Uterus (tissue), 4 donors: ENCODE measurements around the gene ENTPD1. TPM values are rescaled to one million over a fixed set of nuclear protein-coding genes. Genes with fewer than 3 reads are reported as not detected.
"Not testable (repeated sequence)": the region's sequence is repeated elsewhere in the genome, so short reads cannot be mapped to it uniquely, and the experiment has no call there.

ENCODE experiments used
- DNase-seq, 2 donors: peaks; one replicate each; pipeline ENCODE4 v3.0.0-alpha.2; 2019 to 2020
- H3K27ac ChIP-seq, 2 donors: fragments of 200-600 bp; sonication (generic); 1 replicate in 1 of 2; 2 replicates in 1 of 2; pipeline ENCODE4 v1.5.1; 2016 to 2018
- H3K27me3 ChIP-seq, 2 donors: fragments of 200-600 bp; sonication (generic); one replicate each; pipeline ENCODE4 v1.5.1; 2018 to 2019; ENCODE audit warnings: control low read depth in 1 of 2
- H3K36me3 ChIP-seq, 2 donors: fragments of 200-600 bp; sonication (generic); one replicate each; pipeline ENCODE4 v1.5.1; 2019; ENCODE audit warnings: control low read depth in 1 of 2
- H3K4me1 ChIP-seq, 2 donors: fragments of 200-600 bp; sonication (generic); one replicate each; pipeline ENCODE4 v1.5.1; 2018 to 2019; ENCODE audit warnings: control low read depth in 1 of 2
- H3K4me3 ChIP-seq, 2 donors: fragments of 200-600 bp; sonication (generic); 1 replicate in 1 of 2; 2 replicates in 1 of 2; pipeline ENCODE4 v1.5.1; 2018 to 2019; ENCODE audit warnings: mild to moderate bottlenecking in 1 of 2
- H3K9me3 ChIP-seq, 2 donors: fragments of 200-600 bp; sonication (generic); one replicate each; pipeline ENCODE4 v1.5.1; 2019; ENCODE audit warnings: control low read depth in 1 of 2
- POLR2A ChIP-seq, 2 donors: fragments of 450-650 bp; IDR thresholded peaks; one replicate each; pipeline ENCODE4 v1.6.1; 2016; ENCODE audit warnings: antibody characterized with exemption in 2 of 2, mild to moderate bottlenecking in 1 of 2, moderate library complexity in 1 of 2
- intact Hi-C: fragments of 100-400 bp; cut with DNase I; formaldehyde crosslinking; loops from one replicate; pipeline ENCODE4 v1.15.1; 2023; ENCODE audit warnings: low total_unique reads
- total RNA-seq, 4 donors: library from RNA; depleted of rRNA in 3 of 4; stranded (reverse); fragments of >200 nt in 3 of 4; gene quantifications; one replicate each; pipeline versions ENCODE4 v1.1.0 to v1.2.4, GENCODE V29; 2014 to 2023
- TF ChIP-seq, protein P1 (sequence below), 4 experiments: fragments of 200-600 bp in 2 of 4; fragments of 450-650 bp in 2 of 4; sonication (generic) in 2 of 4; IDR thresholded peaks; one replicate each; pipeline ENCODE4 v1.5.1; 2016 to 2019; ENCODE audit warnings: antibody characterized with exemption in 4 of 4, mild to moderate bottlenecking in 2 of 4, moderate library complexity in 1 of 4
- donor health status: DM: yes; HTN: yes; CAD: no.

The ENTPD1 gene
- total RNA-seq, 4 donors from 2014 or later, result 42.4 to 99.5 (median 69.5) TPM

DNA sequence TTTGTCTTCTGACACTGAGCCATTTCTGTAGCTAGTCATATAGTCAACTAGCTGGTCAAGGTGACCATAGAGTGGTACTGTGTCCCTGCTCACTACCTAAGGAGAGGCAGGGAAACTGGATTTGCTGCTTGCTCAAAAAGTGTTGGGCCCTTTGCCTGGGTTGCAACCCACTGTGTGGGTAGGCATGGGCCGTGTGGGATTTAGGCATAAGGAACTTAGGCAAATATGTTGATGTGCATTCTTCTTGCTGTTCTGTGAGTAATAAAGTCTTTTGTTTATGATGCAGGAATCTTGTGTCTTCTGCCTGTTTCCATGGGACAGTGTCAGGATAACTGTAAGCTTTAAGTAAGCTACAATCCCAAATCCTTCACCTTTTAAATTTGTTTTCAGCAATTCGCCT is 39.1 kb upstream of the ENTPD1 start:
- H3K27me3 ChIP-seq, result no peaks in the 10 kb centered on the region
- no peak overlapping the region for H3K4me3 ChIP-seq
- H3K36me3 ChIP-seq, result no peaks in the 10 kb centered on the region
- H3K27ac ChIP-seq, result no peak overlapping the region
- TF ChIP-seq, protein P1, sequence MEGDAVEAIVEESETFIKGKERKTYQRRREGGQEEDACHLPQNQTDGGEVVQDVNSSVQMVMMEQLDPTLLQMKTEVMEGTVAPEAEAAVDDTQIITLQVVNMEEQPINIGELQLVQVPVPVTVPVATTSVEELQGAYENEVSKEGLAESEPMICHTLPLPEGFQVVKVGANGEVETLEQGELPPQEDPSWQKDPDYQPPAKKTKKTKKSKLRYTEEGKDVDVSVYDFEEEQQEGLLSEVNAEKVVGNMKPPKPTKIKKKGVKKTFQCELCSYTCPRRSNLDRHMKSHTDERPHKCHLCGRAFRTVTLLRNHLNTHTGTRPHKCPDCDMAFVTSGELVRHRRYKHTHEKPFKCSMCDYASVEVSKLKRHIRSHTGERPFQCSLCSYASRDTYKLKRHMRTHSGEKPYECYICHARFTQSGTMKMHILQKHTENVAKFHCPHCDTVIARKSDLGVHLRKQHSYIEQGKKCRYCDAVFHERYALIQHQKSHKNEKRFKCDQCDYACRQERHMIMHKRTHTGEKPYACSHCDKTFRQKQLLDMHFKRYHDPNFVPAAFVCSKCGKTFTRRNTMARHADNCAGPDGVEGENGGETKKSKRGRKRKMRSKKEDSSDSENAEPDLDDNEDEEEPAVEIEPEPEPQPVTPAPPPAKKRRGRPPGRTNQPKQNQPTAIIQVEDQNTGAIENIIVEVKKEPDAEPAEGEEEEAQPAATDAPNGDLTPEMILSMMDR (IDR thresholded peaks at IDR 0.05), result no peak
- TF ChIP-seq POLR2A (IDR thresholded peaks at IDR 0.05), result no peak
- H3K9me3 ChIP-seq, result no peaks in the 10 kb centered on the region
- no peaks in the 10 kb centered on the region for H3K4me1 ChIP-seq
- no peak for DNase-seq
- intact Hi-C loops, result no loop called here

DNA sequence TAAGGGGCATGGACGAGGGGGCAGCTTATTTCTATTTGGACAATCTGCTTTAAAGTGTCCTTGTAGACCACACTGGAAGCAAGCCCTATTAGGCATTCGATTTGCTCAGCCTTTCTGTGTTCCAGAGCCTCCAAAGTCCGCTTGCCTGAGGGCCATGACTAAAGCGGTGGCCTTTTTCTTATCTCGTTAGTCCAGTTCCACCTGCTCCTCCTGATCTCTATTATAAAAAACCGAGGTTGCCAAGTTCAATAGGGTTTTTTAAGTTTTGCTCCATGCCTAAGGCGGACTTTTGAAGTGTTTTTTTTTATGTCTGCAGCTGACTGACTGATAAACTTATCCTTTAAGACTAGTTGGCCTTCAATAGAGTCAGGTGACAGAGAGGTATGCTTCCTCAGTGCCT is 35.2 kb upstream of the ENTPD1 start:
- H3K27ac ChIP-seq, DNase-seq, H3K4me1 ChIP-seq, intact Hi-C loops, H3K27me3 ChIP-seq, H3K36me3 ChIP-seq, H3K4me3 ChIP-seq, H3K9me3 ChIP-seq: not testable (repeated sequence)

DNA sequence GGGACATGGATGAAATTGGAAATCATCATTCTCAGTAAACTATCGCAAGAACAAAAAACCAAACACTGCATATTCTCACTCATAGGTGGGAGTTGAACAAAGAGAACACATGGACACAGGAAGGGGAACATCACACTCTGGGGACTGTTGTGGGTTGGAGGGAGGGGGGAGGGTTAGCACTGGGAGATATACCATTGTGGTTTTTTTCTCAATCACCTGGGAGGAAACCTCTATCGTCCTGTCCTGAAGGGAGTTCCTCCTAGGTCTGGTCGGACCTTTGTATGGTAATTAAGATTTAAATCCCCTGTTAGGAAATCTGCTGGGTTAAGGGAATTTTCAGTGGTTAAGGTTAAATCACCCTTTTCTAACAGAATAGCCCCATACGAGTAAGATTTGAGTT is 33.5 kb upstream of the ENTPD1 start:
- H3K4me1 ChIP-seq, H3K27me3 ChIP-seq, intact Hi-C loops: not testable (repeated sequence)

DNA sequence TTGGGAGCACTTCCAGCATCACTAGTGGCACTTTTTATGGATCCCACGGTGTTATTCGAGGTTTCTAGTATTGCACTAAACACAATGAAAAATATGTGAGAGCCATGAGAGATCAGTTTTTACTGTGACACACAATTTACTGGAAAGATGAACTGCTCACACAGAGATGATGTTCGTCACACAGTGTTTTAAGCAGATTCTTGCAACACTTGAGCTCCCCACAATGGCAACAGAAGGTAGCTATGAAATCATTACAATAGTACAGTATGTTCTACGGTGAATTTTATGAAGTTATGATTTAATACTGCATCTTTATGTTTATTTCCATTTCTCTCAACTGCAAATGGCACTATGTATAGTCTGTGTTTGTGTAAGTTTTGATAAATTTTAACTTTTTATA is 27.4 kb upstream of the ENTPD1 start:
- no peaks in the 10 kb centered on the region for H3K4me1 ChIP-seq
- H3K4me3 ChIP-seq, result no peak overlapping the region
- H3K9me3 ChIP-seq, result peaks cover 0 to 6% of the 10 kb centered on the region in 2 donors
- H3K27ac ChIP-seq, result peak overlapping the region in 1 of 2 donors; percentile 22
- no peaks in the 10 kb centered on the region for H3K27me3 ChIP-seq
- intact Hi-C loops, result no loop called here
- DNase-seq, result no peak
- no peaks in the 10 kb centered on the region for H3K36me3 ChIP-seq
- no peak for TF ChIP-seq POLR2A (IDR thresholded peaks at IDR 0.05)
- TF ChIP-seq, protein P1 (IDR thresholded peaks at IDR 0.05), result no peak

More for the DNA sequence above, 33.5 kb upstream of the ENTPD1 start:
- not testable (repeated sequence) for H3K36me3 ChIP-seq, H3K4me3 ChIP-seq, DNase-seq, H3K27ac ChIP-seq, H3K9me3 ChIP-seq

DNA sequence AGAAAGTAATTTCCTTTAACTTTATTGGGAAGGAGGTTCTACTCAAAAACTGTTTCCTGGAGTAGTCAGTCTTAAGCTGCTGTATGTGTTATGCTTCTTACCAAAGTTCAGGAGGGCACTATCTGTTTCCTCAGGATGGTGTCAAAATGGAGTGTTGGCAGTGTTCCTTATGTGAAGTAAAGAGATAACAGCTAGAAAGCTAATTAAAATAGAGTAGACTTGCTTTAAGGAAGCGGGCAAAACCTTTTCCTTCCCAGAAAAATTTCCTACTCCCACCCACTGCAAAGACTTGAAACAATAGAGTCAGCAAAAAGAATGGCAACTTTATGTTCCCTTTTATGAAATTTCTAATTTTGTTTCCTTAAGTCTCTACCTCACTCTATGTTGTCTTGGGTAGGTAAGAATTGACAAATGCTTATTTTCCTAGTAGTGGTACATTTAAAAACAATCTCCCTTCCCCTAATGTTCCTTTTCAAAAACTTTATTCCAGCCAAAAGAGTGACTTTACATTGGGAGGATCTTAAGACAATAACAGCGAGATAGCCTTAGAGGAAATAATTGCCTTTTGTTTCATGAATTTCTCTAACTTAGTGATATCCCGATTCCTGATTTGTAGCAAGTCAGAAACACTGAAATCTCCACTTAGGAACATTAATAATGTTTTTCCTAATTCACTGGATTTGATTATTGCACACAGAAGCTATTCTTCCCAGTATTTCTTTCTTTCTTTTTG is 26.5 kb upstream of the ENTPD1 start:
- Histone ChIP-seq H3K4me1 (no peaks in the 10 kb centered on the region), H3K27ac (peak overlapping the region in 1 of 2 donors; percentile 35), H3K27me3 (no peaks in the 10 kb centered on the region), H3K9me3 (peaks cover 0 to 6% of the 10 kb centered on the region in 2 donors), H3K36me3 (no peaks in the 10 kb centered on the region), H3K4me3 (no peak overlapping the region)
- TF ChIP-seq, protein P1 (IDR thresholded peaks at IDR 0.05), result no peak
- TF ChIP-seq POLR2A (IDR thresholded peaks at IDR 0.05), result no peak
- no peak for DNase-seq
- intact Hi-C loops, result no loop called here

DNA sequence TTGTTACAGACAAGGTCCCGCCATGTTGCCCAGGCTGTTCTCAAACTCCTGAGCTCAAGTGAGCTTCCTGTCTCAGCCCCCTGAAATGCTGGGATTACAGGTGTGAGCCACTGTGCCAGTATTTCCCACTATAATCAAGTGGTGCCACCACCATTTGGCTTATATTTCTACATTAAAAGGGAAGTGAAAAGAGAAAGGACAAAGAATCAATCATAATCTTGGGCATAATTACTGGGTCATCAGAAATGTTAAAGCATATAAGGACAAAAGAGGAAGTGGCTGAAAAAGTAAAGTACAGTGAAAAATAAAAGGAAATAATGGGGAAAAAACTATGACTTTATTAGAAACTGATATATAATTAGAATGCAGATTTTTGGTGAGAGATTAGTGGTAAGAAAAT is 25.7 kb upstream of the ENTPD1 start:
- Histone ChIP-seq H3K9me3 (peaks cover 0 to 6% of the 10 kb centered on the region in 2 donors), H3K27ac (peak overlapping the region in 1 of 2 donors; percentile 35), H3K27me3 (no peaks in the 10 kb centered on the region), H3K4me3 (no peak overlapping the region), H3K4me1 (no peaks in the 10 kb centered on the region), H3K36me3 (no peaks in the 10 kb centered on the region)
- no peak for DNase-seq
- intact Hi-C loops, result no loop called here
- TF ChIP-seq, protein P1 (IDR thresholded peaks at IDR 0.05), result no peak
- TF ChIP-seq POLR2A (IDR thresholded peaks at IDR 0.05), result no peak

DNA sequence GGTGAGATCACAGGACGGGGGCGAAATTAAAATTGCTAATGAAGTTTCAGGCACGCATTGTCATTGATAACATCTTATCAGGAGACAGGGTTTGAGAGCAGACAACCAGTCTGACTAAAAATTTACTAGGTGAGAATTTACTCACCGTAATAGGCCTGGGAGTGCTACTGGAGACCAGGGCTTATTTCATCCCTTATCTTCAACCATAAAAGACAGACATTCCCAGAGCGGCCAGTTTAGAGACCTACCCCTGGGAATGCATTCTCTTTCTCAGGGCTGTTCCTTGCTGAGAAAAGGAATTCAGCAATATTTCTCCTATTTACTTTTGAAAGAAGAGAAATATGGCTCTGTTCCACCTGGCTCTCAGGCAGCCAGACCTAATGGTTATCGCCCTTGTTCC is 23.1 kb upstream of the ENTPD1 start:
- H3K9me3 ChIP-seq, H3K4me3 ChIP-seq, DNase-seq, H3K27me3 ChIP-seq, intact Hi-C loops, H3K4me1 ChIP-seq, H3K27ac ChIP-seq, H3K36me3 ChIP-seq: not testable (repeated sequence)
